Measurements from ENCODE around the gene INSR. TPM values are rescaled to one million over a fixed set of nuclear protein-coding genes. Genes with fewer than 3 reads are reported as not detected.

INSR gene
- total RNA-seq, 1 donor from 2014 or later = 44.7 TPM

DNA sequence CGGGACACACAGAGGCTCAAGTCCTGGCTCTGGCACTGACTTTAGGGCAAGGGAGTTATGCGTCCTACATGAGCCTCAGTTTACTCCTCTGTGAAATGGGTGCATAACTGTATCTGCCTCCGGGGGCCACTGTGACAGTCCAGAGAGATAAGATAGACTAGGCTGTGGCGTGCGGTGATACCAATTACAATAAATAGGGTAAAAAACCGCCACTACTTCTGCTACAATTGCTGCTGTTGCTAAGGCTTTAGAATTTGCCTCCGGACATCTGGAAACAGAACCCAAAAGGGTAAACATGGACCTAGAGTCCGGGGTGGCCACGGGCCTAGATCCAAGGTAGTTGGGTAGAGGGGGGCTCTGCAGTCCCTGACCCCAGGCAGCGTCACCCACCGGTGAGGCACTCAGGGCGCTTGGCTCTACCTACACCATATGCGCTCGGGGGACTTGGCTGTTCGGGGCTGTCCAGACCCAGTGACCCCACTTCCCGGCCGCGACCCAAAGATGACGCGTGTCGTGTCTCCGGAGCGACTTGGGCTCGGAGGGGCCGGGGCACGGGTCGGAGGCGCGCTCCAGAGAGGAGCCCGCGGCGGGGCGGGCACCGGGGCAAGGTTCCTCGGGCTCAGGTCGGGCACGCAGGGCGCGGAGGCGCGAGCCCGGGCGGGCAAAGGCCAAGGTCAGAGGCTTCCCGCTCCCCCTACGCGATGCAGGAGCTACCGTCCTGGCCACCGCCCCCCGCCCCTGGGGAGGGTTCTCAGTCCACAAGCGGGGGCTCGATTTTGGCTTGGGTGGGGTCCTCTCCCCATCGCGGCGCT, 1.1 kb downstream of the INSR start:
- H3K27me3 Mint-ChIP-seq (ENCODE audit: low read depth) = peaks cover 8% of the 10 kb centered on the region
- no peaks in the 10 kb centered on the region for H3K9me3 Mint-ChIP-seq
- peaks cover 24% of the 10 kb centered on the region for H3K4me1 Mint-ChIP-seq
- DNase-seq (ENCODE audit: low spot score in 2 of 2, unreplicated experiment in 2 of 2) = peak; percentile 25 to 50
- no peak overlapping the region for H3K27ac Mint-ChIP-seq
- TF ChIP-seq, protein P1, sequence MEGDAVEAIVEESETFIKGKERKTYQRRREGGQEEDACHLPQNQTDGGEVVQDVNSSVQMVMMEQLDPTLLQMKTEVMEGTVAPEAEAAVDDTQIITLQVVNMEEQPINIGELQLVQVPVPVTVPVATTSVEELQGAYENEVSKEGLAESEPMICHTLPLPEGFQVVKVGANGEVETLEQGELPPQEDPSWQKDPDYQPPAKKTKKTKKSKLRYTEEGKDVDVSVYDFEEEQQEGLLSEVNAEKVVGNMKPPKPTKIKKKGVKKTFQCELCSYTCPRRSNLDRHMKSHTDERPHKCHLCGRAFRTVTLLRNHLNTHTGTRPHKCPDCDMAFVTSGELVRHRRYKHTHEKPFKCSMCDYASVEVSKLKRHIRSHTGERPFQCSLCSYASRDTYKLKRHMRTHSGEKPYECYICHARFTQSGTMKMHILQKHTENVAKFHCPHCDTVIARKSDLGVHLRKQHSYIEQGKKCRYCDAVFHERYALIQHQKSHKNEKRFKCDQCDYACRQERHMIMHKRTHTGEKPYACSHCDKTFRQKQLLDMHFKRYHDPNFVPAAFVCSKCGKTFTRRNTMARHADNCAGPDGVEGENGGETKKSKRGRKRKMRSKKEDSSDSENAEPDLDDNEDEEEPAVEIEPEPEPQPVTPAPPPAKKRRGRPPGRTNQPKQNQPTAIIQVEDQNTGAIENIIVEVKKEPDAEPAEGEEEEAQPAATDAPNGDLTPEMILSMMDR (IDR thresholded peaks at IDR 0.05; ENCODE audit: unreplicated experiment) = no peak
- peak overlapping the region; percentile 74 for H3K4me3 Mint-ChIP-seq
- peaks cover 3% of the 10 kb centered on the region for H3K36me3 Mint-ChIP-seq

DNA sequence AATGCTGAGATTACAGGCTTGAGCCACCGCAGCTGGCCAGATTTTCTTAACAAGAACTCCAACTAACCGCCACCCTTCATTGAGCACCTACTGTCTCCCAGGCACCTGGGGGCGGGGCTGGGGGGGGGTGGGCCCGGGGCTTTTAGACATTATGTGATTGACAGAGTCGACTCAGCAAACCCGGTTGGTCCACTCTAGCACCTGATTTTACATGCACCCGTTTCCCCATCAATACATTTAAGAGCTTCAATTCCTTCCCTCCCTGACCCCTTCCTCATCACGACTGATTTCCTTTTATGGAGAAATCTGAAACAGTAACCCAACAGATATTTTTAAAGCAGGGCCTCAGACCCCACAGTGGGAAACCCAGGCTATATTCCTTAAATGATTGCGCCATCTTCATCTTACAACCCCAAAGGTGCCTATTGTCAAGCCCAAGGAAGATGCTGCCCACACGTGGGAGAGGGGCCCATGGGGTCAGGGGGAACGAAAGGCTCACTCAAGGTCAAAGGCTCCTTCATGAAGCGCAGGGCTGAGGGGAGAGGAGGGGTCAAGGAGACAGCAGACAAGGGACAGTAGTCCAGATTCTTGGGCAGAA, 1.8 kb downstream of the INSR start:
- DNase-seq (ENCODE audit: low spot score in 2 of 2, unreplicated experiment in 2 of 2) = no peak
- peaks cover 3% of the 10 kb centered on the region for H3K36me3 Mint-ChIP-seq
- peaks cover 23% of the 10 kb centered on the region for H3K4me1 Mint-ChIP-seq
- H3K27me3 Mint-ChIP-seq (ENCODE audit: low read depth) = peaks cover 6% of the 10 kb centered on the region
- TF ChIP-seq, protein P1 (IDR thresholded peaks at IDR 0.05; ENCODE audit: unreplicated experiment) = no peak
- no peaks in the 10 kb centered on the region for H3K9me3 Mint-ChIP-seq
- no peak overlapping the region for H3K27ac Mint-ChIP-seq
- peak overlapping the region; percentile 74 for H3K4me3 Mint-ChIP-seq

DNA sequence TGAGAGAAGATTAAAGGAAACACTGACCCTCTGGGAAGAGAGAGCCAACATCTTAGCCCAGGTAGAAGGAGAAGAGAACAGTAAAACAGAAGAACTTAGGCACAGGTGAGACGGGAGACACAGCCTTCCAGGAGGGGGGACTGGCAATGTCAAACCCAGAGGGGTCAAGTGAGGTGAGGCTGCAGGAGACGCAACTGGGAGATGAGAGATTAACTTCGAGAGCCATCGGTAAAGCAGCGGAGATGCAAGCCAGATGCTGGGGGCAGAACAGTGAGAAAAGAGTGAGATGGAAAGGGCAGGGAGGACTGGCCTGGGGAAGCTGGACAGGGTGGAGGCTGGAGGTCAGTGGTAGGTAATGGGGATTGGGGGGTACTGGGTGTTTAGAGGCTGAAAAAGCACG, 5.2 kb downstream of the INSR start:
- no peak for DNase-seq (ENCODE audit: low spot score in 2 of 2, unreplicated experiment in 2 of 2)
- H3K27me3 Mint-ChIP-seq (ENCODE audit: low read depth) = no peaks in the 10 kb centered on the region
- no peak overlapping the region for H3K4me3 Mint-ChIP-seq
- H3K4me1 Mint-ChIP-seq = peaks cover 17% of the 10 kb centered on the region
- TF ChIP-seq, protein P1 (IDR thresholded peaks at IDR 0.05; ENCODE audit: unreplicated experiment) = no peak
- no peaks in the 10 kb centered on the region for H3K9me3 Mint-ChIP-seq
- H3K27ac Mint-ChIP-seq = no peak overlapping the region
- peaks cover 3% of the 10 kb centered on the region for H3K36me3 Mint-ChIP-seq

DNA sequence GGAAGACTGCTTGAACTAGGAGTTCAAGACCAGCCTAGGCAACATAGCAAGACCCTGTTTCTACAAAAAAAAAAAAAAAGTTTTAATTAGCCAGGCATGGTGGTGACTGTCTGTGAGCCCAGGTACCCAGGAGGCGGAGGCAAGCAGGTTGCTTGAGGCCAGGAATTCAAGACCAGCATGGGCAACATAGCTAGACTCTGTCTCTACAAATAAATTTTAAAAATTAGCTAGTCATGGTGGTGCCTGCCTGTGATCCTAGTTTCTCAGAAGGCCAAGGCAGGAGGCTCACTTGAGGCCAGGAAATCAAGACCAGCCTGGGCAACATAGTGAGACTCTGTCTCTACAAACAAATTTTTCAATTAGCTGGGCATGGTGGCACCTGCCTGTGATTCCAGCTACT, 6.1 kb downstream of the INSR start:
- no peak overlapping the region for H3K27ac Mint-ChIP-seq
- H3K27me3 Mint-ChIP-seq (ENCODE audit: low read depth) = no peaks in the 10 kb centered on the region
- H3K4me1 Mint-ChIP-seq = peaks cover 15% of the 10 kb centered on the region
- TF ChIP-seq, protein P1 (IDR thresholded peaks at IDR 0.05; ENCODE audit: unreplicated experiment) = no peak
- peaks cover 3% of the 10 kb centered on the region for H3K36me3 Mint-ChIP-seq
- DNase-seq (ENCODE audit: low spot score in 2 of 2, unreplicated experiment in 2 of 2) = no peak
- H3K4me3 Mint-ChIP-seq = no peak overlapping the region
- H3K9me3 Mint-ChIP-seq = no peaks in the 10 kb centered on the region

DNA sequence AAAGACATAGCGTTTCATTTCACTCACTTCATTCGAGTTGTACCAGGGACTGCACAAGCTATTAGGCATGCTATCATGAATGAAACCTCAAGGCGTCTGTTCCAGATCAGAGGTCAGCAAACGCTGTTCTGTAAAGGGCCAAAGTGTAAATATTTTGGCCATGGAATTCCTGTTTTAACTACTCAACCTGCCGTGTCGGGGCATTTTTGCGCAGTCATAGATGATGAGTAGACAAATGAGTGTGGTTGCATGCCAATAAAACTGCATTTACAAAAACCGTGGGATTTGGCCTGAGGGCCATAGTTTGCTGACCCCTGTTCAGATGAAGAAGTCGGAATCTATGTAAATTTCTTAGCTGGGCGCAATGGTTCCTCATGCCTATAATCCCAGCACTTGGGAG, 6.5 kb downstream of the INSR start:
- H3K9me3 Mint-ChIP-seq = no peaks in the 10 kb centered on the region
- H3K4me1 Mint-ChIP-seq = peaks cover 12% of the 10 kb centered on the region
- H3K27me3 Mint-ChIP-seq (ENCODE audit: low read depth) = no peaks in the 10 kb centered on the region
- H3K27ac Mint-ChIP-seq = no peak overlapping the region
- TF ChIP-seq, protein P1 (IDR thresholded peaks at IDR 0.05; ENCODE audit: unreplicated experiment) = no peak
- H3K4me3 Mint-ChIP-seq = no peak overlapping the region
- peaks cover 3% of the 10 kb centered on the region for H3K36me3 Mint-ChIP-seq
- DNase-seq (ENCODE audit: low spot score in 2 of 2, unreplicated experiment in 2 of 2) = no peak

Data from mesothelial cell of epicardium (in vitro differentiated cells).